ENCODE results near the gene RNF157.

RNF157 gene

DNA sequence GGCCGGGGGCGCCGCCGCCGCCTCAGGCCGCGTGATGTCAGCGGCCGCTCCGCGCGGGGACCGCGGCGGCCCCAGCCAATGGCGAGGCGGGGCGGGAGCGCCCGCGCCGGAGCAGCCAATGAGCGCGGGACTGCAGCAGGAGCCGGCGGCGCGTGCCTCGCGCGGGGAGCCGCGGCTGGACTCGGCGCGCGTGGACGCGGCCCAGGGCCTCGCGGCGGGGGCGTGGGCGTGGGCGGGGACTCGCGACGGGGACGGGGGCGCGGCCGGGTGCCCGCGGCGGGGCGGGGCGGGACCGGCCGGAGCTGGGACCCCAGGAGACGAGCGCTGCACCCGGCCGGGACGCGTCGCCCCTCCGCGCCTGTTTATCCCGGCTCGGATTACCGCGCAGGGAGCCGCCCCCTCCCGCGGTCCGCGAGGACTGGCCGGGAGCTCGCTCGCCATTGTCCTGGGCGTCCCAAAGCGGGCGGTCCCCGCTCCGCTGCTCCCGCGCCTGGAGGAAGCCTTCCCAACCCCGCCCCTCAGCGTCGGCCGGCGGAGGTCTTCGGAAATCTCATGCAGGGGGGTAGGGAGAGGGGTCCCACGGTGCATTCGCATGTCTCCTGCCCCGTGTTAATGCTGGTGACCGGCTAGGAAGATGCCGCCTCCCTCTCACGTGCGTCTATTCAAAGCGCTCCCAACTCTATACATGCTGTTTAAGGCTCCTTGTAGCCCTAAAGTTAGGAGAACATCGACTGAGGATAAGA lies at the start of gene RNF157:
RNF157 (minus strand) TSS at position 33 of the 743 bp plus-strand sequence. CDS start 253 bp downstream, outside the sequence.
- DNase-seq = peak; percentile 75

DNA sequence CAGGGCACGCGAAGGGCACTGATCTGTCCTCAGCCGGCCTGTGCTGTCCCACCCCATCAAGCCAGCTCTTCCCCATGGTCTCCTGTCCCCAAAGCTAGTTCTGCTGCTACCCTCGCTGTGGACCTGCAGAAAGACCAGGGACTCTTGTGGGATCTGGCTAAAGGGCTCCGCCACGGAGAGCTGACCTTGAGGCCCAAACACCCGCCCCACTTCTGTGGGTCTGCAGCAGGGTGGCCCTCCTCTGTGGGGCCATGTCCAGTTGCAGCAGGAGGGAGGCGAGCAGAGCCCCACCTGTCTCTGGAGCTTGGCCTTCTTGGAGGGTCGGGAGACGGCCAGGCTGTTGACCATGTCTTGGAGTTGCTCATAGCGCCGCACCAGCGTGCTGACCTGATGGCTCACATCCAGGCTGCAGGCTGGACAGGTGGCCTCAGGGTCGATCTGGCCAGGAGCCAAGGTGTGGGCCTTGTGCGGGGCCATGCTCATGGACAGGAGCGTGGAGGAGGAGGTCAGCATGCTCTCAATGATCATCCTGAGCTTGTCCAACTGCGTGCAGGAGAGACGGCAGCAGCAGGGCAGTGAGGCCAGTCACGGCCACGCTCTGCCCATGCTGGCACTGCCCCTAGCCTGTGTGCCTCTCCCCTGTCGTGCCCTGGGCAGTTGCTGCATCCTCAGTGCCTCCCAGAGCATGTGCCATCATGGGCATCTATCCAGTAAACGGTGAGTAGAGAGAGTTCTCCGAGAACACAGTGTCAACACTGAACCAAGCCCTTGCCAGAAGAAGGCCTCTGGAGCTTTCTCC lies 41.5 kb upstream of the RNF157 start:
- DNase-seq = no peak

DNA sequence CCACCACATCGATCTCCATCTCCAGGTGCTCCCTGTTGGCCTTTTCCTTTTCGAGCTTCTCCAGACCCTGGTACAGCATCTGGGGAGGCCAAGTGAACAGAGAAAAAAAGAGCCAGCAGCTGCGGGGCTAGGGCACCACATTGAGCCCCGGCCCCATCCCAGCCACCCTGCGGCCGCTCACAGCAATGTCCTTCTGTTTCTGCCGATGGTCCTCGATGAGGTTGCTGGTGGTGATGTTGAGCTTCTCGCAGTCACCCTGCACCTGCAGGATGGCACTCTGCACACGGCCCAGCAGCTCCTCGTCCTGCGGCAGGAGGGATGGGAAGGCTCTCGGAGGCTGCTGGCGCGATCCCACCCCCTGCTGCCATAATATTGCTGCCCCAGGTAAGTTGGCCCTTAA lies 40.4 kb upstream of the RNF157 start:
- DNase-seq = no peak

DNA sequence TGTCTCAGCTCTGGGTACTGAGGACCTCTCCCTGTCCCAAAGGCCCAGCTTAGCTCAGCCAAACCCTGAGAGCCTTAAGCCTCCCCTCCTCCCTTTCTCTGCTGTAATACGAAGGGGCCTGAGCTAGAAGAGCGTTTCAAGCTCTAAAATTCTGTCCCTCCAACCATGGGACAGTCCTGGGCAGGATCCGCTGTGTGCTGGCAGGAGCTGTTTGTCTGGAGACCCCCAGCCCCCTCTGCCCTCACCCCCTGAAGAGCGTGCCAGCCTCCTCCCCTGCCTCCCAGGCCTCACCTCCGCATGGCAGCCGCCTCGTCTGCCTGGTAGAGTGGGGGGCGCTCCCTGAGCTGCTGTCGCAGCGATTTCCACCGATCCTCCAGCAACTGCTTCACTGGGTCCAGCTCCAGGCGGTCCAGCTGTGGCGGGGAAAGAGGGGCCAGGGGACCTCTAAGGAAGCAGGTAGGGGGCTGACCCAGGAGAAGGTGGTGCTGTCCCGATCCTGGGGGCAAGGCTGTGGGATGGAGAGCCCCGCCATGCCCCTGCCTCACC lies 39.5 kb upstream of the RNF157 start:
- DNase-seq = no peak

DNA sequence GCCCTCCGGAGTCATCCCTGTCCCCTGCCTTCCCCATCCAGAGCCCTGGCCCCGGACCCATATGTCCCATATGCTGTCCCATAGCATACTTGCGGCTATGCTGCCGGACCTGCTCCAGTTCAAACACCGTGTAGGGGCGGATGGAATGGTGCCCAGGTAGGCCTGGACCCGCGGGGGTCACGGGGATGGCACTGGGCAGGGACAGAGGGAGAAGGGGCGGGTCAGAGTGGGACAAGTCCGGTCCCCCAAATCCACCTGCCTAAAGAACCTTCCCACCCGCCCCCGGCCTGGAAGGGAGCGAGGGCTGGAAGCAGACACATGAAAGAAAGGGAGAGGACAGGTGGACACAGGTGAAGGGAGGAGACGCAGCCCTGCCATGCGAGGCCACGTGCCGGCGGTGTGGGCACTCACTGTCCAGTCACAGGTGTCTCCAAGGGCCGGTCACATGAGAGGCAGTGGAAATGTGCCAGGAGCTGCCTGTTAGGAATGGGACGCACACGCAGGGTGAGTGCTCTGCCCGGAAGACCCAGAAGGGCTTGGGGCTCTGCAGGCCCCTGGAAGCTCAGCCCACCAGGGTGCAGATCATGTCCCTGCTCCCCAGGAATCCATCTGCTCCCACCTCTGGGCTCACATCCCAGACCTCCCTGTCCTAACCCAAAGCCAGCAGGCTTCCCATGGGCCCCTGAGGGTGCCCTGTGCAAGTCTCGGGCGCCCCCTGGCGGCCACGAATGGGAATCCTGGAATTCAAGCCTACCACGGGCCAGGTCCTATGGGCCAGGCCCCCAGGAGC lies 38.9 kb upstream of the RNF157 start:
- peak; percentile 89 for DNase-seq

DNA sequence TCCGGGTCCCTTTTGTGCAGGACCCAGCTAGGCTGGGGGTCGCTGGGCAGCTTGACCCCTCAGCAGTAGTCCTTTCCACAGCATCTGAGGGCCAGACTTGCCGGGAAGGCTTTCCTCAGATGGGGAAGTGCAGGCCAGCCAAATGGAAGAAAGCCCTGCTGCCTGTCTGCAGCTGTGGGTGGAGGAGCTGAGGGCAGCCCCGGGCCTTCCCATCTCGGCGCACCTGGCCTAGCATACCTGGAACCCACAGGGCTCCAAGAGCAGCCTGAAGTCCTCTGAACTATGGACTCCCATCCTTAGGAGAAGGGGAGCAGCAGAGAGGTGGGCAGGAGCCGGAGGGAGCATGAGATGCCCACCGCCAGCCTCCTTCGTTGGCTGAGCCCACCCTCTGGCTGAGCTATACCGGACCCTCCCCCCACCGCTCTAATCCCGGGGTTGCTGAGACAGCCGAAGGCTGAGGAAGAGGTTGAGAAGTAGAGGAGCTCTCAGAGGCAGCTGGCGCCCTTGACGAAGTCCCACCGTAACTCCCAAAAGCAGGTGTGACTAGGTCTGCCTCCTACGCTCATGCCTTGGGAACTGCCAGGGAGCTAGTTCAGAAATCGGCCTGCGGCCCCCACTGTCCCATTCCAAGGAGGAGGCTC lies 38.1 kb upstream of the RNF157 start:
- no peak for DNase-seq

DNA sequence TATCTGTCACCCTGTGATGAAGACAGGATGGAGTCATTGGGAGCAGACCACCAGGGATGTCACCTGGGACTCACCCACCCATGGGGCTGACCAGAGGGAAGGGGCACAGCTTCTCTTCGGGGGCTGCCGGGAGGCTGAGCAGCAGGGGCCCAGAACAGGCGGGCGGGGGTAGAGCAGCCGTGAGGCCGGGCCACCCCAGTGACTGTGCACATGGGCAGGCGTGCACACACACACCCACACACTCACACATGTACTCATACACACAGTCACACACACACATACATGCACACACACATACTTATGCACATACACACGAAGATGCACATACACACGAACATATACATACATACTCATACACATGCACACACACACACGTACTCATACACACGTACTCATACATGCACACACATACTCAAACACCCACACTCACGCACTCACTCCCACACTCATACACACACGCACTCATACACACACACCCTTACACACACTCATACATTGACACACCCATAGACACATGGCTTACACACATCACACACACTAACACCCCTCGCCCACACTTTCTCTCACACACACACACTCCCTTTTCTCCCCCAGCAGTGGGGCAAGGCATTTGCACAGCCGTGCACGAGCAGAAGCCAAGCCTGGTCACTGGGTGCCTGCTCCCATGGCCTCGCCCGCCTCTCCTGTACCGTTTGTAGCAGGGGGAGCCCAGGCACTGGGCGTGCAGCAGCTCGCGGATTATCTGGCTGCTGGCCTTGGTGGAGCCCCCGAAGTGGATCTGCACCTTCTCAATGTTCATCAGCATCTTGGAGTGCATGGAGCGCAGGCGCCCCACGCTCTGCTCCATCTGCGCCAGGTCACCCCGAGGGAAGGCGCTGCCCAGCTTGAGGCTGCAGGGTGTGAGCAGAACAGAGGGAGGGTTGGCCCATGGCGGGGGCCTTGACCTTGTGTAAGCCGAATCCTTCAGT lies 37.3 kb upstream of the RNF157 start:
- no peak for DNase-seq

DNA sequence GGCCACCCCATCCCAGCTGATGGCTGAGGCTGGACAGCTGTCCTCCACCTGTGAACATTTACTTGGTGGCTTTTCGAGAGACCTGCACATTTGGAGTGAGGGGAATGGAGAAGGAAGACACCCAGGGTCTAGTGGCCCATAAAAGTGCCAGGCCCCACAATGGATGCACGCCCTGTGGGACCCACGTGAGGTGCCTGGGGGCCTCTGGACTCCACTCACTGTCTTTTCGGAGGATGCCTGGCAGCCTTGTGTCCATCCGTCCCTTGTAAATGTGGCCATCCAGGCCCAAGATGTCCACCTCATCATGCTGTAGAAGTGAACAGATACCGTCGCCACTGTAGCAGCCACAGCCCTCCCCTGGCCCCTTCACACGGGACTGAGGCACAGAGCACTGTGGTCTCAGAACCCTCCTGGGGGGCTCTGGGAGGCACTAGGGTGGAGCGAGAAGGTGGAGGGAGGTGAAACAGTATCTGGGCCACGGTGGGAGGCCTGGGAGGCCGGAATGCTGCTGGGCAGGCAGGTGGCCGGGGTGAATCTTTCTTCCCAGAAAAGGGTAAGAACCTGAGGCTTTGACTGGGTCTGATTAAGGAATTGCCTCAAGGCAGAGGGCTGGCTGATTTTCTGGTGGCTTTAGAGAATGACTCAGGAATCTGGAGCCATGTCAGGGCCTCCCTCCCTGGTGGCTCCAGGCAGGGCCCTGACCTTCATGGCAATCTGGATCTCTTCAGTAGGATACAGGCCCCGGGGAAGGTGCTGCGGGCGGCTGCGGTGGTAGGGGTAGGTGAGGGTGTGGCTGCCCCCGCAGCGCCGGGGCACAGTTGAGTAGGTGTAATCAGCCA lies 36.4 kb upstream of the RNF157 start:
- DNase-seq = no peak

DNA sequence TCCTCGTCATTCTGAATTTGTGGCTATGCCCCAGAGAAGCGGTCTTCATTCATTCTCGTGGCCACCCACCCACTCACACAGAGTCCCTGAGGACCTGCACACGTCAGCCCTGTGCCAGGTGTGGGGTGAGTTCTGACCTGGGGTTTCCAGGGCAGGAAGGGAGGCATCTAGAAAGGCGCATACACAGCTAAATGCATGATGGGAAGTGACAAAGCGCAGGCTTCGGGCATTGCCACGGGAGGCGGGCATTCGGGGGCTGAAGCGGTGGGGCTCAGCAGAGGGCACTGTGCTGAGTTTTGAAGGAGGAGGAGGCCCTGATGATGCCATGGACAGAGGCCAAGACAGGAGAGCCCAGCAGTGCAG lies 35.8 kb upstream of the RNF157 start:
- DNase-seq = no peak

DNA sequence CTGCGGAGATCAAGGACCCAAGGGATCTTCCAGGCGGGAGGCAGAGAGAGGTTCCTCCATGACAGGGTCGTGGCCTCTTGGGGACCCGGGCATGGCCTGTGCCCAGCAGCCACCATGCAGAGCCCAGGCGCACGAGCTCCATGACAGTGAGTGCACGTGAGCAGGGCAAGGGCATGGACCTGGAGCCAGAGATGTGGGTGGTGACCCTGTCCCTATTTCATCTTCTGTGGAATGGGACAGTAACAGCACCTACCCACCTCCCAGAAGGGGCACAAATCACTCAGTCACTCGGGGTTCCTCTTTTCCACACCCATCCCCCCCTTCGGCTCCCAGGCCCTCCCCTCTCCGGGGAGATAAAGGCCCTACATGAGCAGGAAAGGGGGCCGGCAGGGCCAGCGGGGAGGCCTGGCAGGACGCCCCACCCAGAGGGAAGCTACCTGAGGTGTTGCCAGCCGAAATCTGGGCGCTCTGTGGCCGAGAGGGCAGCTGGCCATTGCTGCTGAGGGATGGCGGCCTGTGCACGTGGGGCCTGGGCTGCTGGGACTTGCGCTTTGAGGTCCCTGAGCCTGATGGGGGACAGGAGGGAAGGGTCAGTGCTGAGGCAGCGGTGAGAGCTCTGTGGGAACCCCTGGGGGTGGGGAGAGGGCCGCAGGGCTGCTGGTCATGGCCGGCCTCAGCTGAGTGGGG lies 35.2 kb upstream of the RNF157 start:
- DNase-seq = no peak

DNA sequence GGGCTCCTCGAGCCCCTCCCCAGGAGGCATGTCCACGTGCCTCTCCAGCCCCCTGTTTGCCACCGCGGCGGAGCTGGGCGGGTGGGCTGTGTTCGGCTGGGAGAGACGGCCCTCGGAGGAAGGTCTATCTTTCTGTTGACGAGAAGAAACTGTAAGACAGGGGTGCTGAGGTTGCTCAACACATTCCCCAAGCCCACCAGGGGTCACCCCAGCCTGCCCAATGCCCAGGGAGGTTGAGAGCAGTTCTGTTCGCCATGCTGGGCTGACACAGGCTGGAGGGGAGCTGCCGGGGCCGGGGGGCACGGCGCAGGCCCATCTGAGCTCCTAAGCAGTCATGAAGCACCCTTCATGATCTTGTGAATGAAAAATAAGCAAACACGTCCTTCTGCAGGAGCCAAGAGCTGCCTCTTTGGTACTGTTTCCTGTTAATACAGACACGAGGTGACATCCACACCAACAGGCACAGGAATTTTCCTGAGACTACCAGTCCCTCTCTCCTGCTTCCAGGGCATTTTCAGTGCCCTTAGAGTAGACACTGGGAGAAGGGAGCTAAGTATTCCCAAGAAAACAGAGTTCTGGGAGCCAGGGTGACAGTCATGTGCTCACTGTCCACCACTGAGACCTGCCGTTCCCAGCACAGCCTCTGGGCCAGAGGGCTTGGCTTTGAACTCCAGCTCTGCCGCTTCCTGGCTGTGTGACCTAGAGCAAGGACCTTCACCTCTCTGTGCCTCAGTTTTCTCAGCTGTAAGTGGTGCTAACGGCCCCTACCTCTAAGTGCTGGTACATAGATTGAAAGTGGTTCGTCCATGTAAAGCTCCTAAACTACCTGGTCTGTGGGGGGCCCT lies 34.0 kb upstream of the RNF157 start:
- DNase-seq = no peak

DNA sequence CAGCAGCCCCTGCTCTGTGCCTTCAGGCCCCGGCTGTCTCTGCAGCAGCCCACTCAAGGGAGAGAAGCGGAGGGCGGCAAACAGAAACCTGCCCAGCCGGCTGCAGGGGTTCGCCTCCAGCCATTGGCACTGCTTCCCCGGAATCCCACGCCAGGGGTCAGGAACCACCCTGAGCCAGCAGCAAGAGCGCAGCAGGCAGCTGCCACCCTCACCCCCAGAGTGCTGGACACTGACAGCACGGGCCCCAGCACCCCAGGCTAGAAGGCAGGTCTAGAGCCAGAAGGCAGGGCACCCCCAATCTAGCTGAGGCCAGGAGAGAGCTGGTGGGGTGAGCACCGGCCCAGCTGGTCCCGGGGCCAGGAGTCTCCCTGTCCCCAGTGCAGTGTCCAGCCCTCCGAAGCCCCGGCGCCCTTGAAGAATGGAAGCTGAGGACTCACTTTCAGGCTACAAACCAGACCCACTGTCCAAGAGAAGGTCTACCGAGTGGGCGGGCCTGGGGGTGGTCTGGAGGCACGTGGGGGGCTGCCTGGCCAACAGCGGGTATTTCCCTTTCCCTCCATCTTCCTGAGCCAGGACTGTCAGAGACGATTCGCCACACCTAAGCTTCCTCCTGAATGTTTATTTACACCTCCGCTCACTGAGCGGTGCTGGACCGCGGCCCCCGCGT lies 33.3 kb upstream of the RNF157 start:
- DNase-seq = no peak

DNA sequence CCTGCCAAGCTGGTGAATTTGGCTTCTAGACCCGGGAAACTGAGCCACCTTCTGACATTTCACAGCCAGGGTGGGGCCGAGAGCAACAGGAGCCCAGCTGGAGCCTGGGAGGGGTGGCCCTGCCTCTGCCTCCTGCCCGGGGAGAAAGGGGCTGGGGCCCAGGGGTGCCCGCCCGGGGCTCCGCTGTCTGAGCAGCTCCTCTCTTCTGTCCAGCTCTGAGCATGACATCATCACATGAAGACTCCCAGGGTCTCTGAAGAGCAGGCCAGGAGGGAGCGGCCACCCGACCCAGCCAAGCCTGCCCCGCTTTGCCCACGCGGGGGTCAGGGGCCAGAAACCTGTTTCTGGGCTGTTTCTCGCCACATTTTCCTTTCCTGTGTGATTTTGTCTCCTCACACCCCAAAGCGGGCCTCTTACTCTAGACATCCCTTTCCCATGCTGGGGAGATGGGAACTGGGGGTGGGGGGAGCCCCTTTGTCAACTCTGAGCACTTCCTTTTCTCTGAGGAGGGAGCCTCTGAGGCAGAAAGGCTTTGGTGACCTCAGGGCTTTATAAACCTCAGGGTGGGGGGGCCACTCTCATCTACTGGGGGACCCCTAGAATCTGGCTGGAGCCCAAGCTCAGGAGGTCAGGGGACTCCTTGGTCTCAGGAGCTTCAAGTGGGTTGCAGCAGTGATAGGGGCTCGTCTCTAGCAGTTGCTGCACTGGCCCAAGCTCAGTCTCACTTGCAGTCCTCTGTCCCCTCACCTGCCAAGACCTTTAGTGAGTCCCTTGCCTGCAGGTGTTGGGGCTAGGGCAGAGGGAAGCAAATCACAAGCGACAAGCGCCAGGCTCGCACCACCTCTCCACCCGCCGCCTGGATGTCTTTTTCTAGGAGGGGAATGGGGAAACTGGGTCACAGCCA lies 32.5 kb upstream of the RNF157 start:
- DNase-seq = peak; percentile 43

DNA sequence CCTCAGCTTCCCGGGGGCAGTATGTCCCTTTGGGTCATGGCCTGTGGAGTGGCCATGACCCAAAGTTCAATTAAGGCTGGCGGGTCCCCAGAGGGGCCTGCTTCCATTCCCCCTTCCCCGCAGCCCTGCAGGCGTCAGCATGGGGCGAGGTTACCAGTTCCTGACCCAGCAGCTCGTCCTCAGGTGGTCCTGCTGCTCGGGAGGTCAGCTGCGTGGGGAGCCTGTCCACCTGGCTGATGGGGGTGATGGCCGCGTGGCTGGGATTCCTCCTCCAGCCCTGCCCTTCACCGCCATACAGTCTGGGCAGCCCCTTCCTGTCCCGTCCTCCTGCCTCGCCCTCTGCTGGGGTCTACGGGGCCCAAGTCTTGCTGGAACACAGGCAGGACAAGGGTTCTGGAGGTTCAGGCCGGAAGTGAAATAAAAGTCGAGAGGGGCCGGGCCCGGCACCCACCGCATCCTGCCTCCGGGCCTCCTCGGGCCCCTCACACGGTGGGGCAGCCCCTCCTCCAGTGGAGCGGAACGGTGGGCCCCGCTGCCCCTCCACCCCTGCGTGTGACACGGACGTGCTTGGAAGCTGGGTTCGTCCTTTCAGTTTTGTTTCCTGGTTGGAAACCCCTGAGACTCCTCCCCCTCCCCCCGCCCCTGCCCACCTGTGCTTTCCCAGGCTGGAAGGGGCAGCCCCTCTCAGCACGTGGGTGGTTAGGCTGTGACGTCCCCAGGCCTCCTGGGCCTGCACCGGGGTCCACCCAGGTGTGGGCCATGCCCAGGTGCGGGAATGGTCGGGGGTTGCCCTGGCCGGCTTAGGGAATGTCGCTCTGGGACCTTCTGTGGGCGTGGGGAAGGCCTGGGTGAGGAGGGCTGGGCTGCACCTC lies 31.6 kb upstream of the RNF157 start:
- peak; percentile 59 for DNase-seq

DNA sequence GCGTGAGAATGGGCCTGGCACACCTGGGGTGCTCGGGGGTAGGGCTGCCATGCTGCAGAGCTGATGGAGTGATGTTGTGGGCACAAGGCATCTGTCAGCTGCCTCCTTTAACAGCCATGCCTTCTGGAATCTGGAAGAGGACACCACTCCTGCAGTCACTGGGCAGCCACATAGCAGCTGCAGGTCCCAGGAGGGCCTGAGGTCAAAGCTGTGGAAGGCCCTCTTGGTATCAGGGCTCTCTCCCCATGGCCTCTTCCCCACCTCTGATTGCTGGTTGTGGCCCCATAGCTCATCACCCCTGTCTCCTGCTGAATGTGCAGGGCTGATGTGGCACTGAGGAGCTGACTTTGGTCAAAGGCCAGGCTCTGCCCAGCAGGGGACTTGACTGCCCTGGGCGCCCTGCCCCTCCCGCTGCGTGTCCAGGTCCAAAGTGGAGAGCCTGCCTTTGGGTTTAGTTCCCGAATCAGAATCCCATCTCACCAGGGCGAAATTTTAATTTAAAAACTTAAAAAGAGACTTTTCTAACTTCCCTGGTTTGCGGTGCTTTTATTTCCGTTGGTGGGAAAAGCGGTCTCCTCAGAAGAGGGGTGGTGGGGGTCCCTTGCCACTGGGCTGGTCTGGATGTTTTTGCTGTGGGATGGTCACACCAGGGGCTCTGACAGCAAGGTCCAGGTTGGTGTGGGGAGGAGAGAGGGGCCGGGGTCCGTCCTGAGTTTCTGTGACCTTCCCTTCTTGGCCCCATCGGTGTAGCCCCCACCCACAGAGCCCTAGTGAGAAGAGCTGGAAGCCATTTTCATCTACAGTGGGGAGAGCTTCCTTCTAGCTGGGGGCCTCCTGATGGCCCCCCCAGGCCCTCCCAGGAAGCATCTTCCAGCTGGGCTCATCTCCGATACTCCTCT lies 30.7 kb upstream of the RNF157 start:
- no peak for DNase-seq

Measured in CD4-positive, alpha-beta T cell treated with Interleukin-6 for 4 hours (primary cell).